ENCODE results near the gene IKZF1.

The IKZF1 gene

DNA sequence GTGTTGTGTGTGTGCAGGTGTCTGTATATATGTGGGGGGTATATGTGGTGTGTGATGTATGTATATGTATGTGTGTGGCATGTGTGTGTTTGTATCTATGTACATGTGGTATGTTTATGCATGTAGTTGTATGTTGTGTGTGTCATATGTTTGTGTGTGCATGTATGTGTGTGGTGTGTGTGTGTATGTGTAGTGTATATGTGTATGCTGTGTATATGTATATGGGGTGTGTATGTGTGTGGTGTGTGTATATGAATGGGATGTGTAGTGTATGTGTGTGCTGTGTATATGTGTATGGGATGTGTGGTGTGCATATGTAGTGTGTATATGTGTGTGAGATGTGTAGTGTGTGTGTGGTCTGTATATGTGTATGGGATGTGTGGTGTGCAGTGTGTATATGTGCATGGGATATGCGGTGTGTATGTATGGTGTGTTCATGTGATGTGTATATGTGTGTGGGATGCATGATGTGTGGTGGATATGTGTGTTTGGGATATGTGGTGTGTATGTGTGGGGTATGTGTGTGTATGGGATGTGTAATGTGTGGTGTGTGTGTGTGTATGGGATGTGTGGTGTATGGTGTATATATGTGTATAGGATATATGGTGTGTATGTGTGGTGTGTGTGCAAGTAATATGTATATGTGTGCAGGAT, 30.0 kb downstream of the IKZF1 start:
- no peak overlapping the region for H2BK5ac ChIP-seq (ENCODE audit: low read length)
- DNase-seq (ENCODE audit: low spot score) = no peak
- H3K9ac ChIP-seq (ENCODE audit: low read depth, low read length, poor library complexity) = peak overlapping the region; percentile 60
- H3K23ac ChIP-seq (ENCODE audit: low read depth, low read length, poor library complexity) = peak overlapping the region; percentile 4
- no peak overlapping the region for H4K8ac ChIP-seq (ENCODE audit: low read depth, low read length)
- no peak overlapping the region for H2BK12ac ChIP-seq (ENCODE audit: low read length)
- H3K9me3 ChIP-seq (replicated peaks in 1 of 2; ENCODE audit: control insufficient read depth in 2 of 2, insufficient read depth in 1 of 2, low read depth in 1 of 2, low read length in 2 of 2) = peaks cover 0 to 6% of the 10 kb centered on the region in 2 donors
- no peak overlapping the region for H2BK120ac ChIP-seq (ENCODE audit: low read depth, low read length)
- peaks cover 0 to 7% of the 10 kb centered on the region in 2 donors for H3K36me3 ChIP-seq (replicated peaks in 1 of 2; ENCODE audit: control insufficient read depth in 2 of 2, insufficient read depth in 2 of 2, low read length in 2 of 2)
- peak overlapping the region in 1 of 2 donors; percentile 70 for H3K4me3 ChIP-seq (ENCODE audit: low read length in 2 of 2)
- no peak overlapping the region for H2AK5ac ChIP-seq (ENCODE audit: low read depth, low read length)
- H3K14ac ChIP-seq (ENCODE audit: low read length) = peak overlapping the region; percentile 83
- H3K4me1 ChIP-seq (ENCODE audit: control insufficient read depth in 2 of 2, insufficient read depth in 1 of 2, low read depth in 1 of 2, low read length in 2 of 2) = peaks cover 0 to 3% of the 10 kb centered on the region in 2 donors
- no peak overlapping the region for H2BK15ac ChIP-seq (ENCODE audit: low read length)
- H2AFZ ChIP-seq (ENCODE audit: low read length) = no peak overlapping the region
- H3K27me3 ChIP-seq (ENCODE audit: control insufficient read depth in 3 of 3, insufficient read depth in 3 of 3, low read depth in 1 of 3, low read length in 3 of 3) = peaks cover 0 to 7% (median 0%) of the 10 kb centered on the region in 3 experiments
- no peak overlapping the region for H3K4ac ChIP-seq (ENCODE audit: low read length)
- no CpG with 5 or more reads among the region's 1 CpG for WGBS, 2 donors (ENCODE audit: extremely low coverage in 2 of 2, insufficient read length in 2 of 2, insufficient replicate concordance in 1 of 2)
- H4K91ac ChIP-seq (ENCODE audit: low read depth, low read length, poor library complexity) = no peak overlapping the region
- peaks cover 4% of the 10 kb centered on the region for H3K79me1 ChIP-seq (ENCODE audit: low read depth, low read length)
- no peak overlapping the region for H3K4me2 ChIP-seq (ENCODE audit: insufficient read depth, low read length, poor library complexity, severe bottlenecking)
- H3K18ac ChIP-seq (ENCODE audit: low read length) = no peak overlapping the region
- no peak overlapping the region for H3K27ac ChIP-seq (replicated peaks; ENCODE audit: low read length)

DNA sequence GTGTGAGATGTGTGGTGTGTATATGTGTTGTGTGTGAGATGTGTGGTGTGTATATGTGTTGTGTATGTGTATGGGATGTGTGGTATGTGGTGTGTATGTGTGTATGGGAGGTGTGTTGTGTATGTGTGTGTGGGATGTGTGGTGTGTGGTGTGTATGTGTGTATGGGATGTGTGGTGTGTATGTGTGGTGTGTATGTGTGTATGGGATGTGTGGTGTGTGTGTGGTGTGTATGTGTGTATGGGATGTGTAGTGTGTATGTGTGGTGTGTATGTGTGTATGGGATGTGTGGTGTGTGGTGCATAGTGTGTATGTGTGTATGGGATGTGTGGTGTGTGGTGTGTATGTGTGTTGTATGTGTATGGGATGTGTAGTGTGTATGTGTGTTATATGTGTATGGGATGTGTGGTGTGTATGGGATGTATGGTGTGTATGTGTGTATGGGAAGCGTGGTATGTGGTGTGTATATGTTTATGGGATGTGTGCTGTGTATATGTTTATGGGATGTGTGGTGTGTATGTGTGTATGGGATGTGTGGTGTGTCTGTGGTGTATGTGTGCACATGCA, 30.8 kb downstream of the IKZF1 start:
- Histone ChIP-seq H3K18ac (ENCODE audit: low read length) (peak overlapping the region; percentile 63), H3K36me3 (replicated peaks in 1 of 2; ENCODE audit: control insufficient read depth in 2 of 2, insufficient read depth in 2 of 2, low read length in 2 of 2) (peaks cover 0 to 7% of the 10 kb centered on the region in 2 donors), H3K4me1 (ENCODE audit: control insufficient read depth in 2 of 2, insufficient read depth in 1 of 2, low read depth in 1 of 2, low read length in 2 of 2) (peaks cover 0 to 3% of the 10 kb centered on the region in 2 donors), H4K91ac (ENCODE audit: low read depth, low read length, poor library complexity) (no peak overlapping the region), H3K27ac (replicated peaks; ENCODE audit: low read length) (no peak overlapping the region), H3K9ac (ENCODE audit: low read depth, low read length, poor library complexity) (peak overlapping the region; percentile 82), H3K4me2 (ENCODE audit: insufficient read depth, low read length, poor library complexity, severe bottlenecking) (no peak overlapping the region), H2AK5ac (ENCODE audit: low read depth, low read length) (no peak overlapping the region), H3K14ac (ENCODE audit: low read length) (peak overlapping the region; percentile 21), H3K9me3 (replicated peaks in 1 of 2; ENCODE audit: control insufficient read depth in 2 of 2, insufficient read depth in 1 of 2, low read depth in 1 of 2, low read length in 2 of 2) (peaks cover 0 to 6% of the 10 kb centered on the region in 2 donors), H2BK120ac (ENCODE audit: low read depth, low read length) (no peak overlapping the region), H3K4ac (ENCODE audit: low read length) (no peak overlapping the region), H3K23ac (ENCODE audit: low read depth, low read length, poor library complexity) (peak overlapping the region; percentile 92), H2AFZ (ENCODE audit: low read length) (no peak overlapping the region), H2BK12ac (ENCODE audit: low read length) (no peak overlapping the region), H3K27me3 (ENCODE audit: control insufficient read depth in 3 of 3, insufficient read depth in 3 of 3, low read depth in 1 of 3, low read length in 3 of 3) (peaks cover 0 to 7% (median 0%) of the 10 kb centered on the region in 3 experiments), H4K8ac (ENCODE audit: low read depth, low read length) (no peak overlapping the region), H2BK5ac (ENCODE audit: low read length) (no peak overlapping the region), H3K79me1 (ENCODE audit: low read depth, low read length) (peaks cover 4% of the 10 kb centered on the region), H3K4me3 (ENCODE audit: low read length in 2 of 2) (peak overlapping the region in 1 of 2 donors; percentile 58), H2BK15ac (ENCODE audit: low read length) (no peak overlapping the region)
- no peak for DNase-seq (ENCODE audit: low spot score)
- 100% methylated on average over 1 of the region's 1 CpG for WGBS, 2 donors (ENCODE audit: extremely low coverage in 2 of 2, insufficient read length in 2 of 2, insufficient replicate concordance in 1 of 2)

DNA sequence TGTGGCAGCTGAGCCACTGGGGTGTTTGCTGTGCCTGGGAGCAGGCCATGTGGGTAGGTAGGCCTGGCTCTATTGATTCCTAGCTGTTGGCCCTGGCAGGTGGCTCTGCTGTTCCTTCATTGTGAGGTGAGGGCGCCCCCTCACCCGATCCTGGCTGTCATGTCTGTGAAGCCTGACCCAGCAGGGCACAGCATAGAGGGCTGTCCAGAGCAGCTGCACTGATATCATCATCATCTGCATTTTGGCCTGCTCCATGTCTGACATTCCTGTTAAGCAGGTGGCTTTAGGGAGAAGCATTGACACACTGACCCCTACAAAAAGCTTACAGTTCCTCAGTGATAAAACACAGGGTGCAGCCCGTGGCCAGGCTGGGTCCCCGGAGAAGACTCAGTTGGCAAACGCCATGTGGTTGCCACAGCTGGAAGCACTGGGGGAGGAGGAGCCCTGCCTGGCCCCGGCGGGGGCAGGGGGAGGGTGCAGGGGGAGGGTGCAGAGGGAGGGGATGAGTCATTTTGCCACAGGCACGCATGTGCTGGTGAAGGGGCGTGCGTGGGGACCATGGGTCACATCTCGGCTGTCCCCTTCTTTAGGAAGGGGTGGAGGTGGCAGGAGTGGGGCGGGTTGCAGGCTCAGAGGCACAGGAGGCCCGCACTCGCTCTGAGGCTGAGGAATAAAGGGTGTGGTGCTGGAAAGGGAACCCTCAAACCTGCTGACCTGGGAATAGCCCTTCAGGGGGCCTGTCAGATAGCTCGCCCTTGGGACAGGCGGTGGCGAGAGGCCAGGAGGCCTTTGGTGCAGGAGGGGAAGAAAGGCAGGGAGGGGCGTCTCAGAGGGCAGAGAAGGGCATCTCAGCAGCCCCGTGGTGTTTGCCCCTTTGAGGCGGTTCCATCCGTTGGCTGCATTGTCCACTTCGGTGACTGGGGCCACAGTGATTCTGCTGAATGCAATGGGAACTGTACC, 31.6 kb downstream of the IKZF1 start:
- Histone ChIP-seq H4K8ac (ENCODE audit: low read depth, low read length) (no peak overlapping the region), H3K23ac (ENCODE audit: low read depth, low read length, poor library complexity) (peak overlapping the region; percentile 92), H3K36me3 (replicated peaks in 1 of 2; ENCODE audit: control insufficient read depth in 2 of 2, insufficient read depth in 2 of 2, low read length in 2 of 2) (peaks cover 0 to 7% of the 10 kb centered on the region in 2 donors), H3K14ac (ENCODE audit: low read length) (no peak overlapping the region), H3K27ac (replicated peaks; ENCODE audit: low read length) (no peak overlapping the region), H2BK5ac (ENCODE audit: low read length) (no peak overlapping the region), H2BK120ac (ENCODE audit: low read depth, low read length) (no peak overlapping the region), H3K4me1 (ENCODE audit: control insufficient read depth in 2 of 2, insufficient read depth in 1 of 2, low read depth in 1 of 2, low read length in 2 of 2) (peaks cover 0 to 3% of the 10 kb centered on the region in 2 donors), H3K18ac (ENCODE audit: low read length) (peak overlapping the region; percentile 70), H2BK12ac (ENCODE audit: low read length) (no peak overlapping the region), H3K79me1 (ENCODE audit: low read depth, low read length) (peaks cover 4% of the 10 kb centered on the region), H2AK5ac (ENCODE audit: low read depth, low read length) (peak overlapping the region; percentile 48), H3K27me3 (ENCODE audit: control insufficient read depth in 3 of 3, insufficient read depth in 3 of 3, low read depth in 1 of 3, low read length in 3 of 3) (peaks cover 0 to 7% (median 0%) of the 10 kb centered on the region in 3 experiments), H3K9ac (ENCODE audit: low read depth, low read length, poor library complexity) (peak overlapping the region; percentile 27), H2AFZ (ENCODE audit: low read length) (no peak overlapping the region), H3K4ac (ENCODE audit: low read length) (no peak overlapping the region), H2BK15ac (ENCODE audit: low read length) (peak overlapping the region; percentile 45), H3K4me2 (ENCODE audit: insufficient read depth, low read length, poor library complexity, severe bottlenecking) (no peak overlapping the region), H4K91ac (ENCODE audit: low read depth, low read length, poor library complexity) (no peak overlapping the region), H3K4me3 (ENCODE audit: low read length in 2 of 2) (no peak overlapping the region), H3K9me3 (replicated peaks in 1 of 2; ENCODE audit: control insufficient read depth in 2 of 2, insufficient read depth in 1 of 2, low read depth in 1 of 2, low read length in 2 of 2) (peaks cover 0 to 6% of the 10 kb centered on the region in 2 donors)
- no CpG with 5 or more reads among the region's 22 CpGs for WGBS, 2 donors (ENCODE audit: extremely low coverage in 2 of 2, insufficient read length in 2 of 2, insufficient replicate concordance in 1 of 2)
- no peak for DNase-seq (ENCODE audit: low spot score)
